GOT3 (cell line): ENCODE results near the gene MMRN1.

ENCODE experiments used
- DNase-seq: peaks from one replicate; lab custom pipeline; 2025; ENCODE audit warnings: mixed read lengths; lab: John Stamatoyannopoulos, UW

Gene MMRN1, protein sequence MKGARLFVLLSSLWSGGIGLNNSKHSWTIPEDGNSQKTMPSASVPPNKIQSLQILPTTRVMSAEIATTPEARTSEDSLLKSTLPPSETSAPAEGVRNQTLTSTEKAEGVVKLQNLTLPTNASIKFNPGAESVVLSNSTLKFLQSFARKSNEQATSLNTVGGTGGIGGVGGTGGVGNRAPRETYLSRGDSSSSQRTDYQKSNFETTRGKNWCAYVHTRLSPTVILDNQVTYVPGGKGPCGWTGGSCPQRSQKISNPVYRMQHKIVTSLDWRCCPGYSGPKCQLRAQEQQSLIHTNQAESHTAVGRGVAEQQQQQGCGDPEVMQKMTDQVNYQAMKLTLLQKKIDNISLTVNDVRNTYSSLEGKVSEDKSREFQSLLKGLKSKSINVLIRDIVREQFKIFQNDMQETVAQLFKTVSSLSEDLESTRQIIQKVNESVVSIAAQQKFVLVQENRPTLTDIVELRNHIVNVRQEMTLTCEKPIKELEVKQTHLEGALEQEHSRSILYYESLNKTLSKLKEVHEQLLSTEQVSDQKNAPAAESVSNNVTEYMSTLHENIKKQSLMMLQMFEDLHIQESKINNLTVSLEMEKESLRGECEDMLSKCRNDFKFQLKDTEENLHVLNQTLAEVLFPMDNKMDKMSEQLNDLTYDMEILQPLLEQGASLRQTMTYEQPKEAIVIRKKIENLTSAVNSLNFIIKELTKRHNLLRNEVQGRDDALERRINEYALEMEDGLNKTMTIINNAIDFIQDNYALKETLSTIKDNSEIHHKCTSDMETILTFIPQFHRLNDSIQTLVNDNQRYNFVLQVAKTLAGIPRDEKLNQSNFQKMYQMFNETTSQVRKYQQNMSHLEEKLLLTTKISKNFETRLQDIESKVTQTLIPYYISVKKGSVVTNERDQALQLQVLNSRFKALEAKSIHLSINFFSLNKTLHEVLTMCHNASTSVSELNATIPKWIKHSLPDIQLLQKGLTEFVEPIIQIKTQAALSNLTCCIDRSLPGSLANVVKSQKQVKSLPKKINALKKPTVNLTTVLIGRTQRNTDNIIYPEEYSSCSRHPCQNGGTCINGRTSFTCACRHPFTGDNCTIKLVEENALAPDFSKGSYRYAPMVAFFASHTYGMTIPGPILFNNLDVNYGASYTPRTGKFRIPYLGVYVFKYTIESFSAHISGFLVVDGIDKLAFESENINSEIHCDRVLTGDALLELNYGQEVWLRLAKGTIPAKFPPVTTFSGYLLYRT

DNA sequence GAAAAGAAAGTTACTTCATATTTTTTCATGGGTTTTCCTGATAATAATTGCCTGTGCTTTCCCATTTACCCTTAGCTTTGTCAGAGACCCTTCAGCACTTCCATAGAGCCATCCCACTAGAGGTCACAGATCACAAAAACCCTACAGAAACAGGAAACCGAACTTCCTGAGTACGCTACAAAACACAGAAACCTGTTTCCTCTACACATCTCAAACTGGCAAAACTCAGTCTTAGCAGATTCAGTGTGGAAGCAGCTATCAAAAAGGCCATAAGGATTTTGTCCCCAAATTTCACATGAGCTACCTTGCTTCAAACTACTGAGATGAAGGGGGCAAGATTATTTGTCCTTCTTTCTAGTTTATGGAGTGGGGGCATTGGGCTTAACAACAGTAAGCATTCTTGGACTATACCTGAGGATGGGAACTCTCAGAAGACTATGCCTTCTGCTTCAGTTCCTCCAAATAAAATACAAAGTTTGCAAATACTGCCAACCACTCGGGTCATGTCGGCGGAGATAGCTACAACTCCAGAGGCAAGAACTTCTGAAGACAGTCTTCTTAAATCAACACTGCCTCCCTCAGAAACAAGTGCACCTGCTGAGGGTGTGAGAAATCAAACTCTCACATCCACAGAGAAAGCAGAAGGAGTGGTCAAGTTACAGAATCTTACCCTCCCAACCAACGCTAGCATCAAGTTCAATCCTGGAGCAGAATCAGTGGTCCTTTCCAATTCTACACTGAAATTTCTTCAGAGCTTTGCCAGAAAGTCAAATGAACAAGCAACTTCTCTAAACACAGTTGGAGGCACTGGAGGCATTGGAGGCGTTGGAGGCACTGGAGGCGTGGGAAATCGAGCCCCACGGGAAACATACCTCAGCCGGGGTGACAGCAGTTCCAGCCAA lies at the start of gene MMRN1:
Gene MMRN1, plus strand, starts transcription at position 206 of the 902 bp plus-strand sequence. Its CDS starts 118 bp downstream, at position 324.
- no peak for DNase-seq

DNA sequence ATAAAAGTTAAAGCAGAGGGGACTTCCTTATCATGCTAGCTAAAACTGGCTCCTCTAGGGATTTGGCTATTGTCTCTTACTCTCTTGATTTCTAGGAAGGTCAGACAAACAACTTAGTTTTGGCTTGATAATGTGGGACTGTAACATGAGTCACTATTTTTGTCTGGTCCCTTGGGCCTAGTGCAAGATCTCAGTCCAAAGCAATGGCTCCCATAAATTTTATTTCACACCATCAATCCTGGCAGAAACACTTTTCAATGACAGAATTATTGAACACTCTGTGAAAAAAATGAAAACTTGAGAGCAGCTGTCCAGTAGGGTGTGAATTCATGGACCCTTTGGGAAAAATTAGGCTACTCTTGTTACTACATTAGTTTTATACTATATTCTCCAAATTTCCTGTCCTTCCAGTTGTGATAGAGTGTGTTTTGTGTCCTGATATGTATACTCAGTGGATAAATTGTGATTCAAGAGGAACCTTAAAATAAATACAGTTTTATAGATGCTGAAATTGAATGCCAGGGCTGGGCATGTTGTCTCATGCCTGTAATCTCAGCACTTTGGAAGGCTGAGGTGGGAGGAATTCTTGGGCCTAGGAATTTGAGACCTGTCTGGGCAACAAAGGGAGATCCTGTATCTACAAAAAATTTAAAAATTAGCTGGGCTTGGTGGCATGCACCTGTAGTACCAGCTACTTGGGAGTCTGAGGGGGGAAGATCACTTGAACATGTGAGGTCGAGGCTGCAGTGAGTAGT lies 46.9 kb upstream of the MMRN1 start:
- DNase-seq = no peak

DNA sequence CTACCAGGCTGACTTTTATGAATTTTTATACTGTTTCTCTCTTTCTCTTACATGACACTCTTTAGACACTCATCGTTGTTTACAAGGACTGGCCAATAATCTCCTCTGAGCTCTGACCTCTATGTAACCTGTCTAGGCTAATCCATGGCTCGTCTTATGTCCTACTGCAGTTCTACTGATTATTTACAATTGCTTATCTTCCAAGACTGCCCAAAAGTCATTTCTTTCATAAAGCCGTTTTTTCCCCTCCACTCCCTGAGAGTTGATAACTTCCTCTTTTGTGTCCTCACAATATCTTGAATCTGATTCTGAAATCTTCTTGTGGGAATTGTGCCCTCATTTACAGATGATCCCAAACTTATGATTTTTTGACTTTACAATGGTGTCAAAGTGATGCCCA lies 39.4 kb upstream of the MMRN1 start:
- no peak for DNase-seq

DNA sequence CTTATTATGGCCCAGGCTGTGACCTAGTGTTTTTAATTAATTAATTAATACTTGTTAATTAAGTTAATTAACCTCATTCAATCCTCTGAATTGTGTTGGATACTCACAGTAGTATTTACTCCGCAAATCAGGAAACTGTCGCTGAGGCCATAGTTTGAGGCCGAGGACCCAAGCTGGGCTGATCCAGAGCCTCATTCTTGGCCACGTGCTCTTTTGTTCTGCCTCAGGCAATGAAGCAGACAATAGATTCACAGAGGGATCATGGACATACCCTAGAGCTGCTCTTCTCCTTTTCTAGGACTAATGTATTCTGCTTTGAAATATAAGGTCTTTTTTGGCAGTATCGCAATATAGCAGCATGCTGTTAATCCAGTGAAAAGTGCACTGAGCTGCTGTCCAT lies 33.7 kb upstream of the MMRN1 start:
- DNase-seq = no peak

DNA sequence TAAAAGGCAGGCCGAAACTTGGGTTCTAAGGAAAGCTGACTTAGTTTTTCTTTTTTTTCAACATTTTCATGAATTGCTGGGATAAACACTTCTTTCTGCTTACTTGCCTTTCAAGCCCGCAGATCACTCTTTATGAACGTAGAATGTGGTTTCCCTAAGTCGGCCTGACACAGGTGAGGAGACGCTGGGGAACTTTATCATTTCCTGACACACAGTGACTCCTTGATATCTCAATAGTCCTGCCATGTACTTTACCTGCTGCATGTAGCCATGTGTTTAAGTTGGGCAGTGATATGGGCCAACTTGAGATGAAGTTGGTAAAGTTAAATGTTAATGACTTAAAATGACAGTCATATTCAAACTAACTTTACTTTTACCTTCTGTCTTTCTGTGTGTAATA lies 31.1 kb upstream of the MMRN1 start:
- no peak for DNase-seq

DNA sequence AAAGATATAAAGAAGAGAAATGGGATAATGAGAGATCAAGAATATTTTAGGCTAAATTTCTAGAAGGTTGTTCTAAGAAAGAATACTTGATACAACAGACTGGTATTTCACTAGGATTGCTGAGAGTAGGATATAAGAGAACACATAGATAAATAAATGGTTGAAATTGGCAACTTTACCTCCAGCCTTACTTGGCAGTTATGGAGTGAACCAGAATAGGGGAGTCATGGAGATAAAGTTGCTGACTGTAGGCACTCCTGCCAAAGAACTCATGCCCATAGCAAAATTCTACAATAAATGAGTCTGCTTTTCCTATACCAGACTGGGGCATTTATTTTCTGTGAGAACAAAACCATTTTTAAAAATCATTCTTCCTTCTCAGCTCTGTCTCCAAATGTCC lies 26.4 kb upstream of the MMRN1 start:
- DNase-seq = no peak

DNA sequence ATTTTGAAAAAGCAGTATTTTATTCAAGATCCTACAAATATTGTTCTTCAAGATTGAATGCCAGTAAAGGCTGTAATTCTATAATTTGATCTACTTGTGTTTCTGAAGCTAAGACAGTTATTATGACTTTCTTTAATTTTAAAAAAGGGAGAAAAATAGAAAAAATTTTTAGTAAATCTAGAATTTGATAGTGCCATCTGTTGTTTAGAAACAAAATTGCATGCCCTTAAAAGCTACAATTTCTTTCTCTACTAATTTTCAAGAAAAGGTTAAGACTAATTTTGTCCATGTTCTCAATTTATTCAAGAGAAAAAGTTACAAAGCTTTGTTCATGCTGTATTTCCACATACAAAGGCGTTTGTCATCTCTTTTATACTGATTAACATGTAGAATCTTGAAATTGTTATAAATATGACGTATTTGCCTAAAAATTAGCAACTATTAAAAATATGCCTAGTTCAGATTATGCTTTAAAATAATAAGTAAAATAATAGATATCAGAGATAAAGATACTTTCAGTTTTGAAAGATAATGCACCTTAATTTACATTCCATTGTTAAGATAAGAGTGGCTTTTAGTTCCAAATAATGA lies 25.6 kb upstream of the MMRN1 start:
- no peak for DNase-seq

DNA sequence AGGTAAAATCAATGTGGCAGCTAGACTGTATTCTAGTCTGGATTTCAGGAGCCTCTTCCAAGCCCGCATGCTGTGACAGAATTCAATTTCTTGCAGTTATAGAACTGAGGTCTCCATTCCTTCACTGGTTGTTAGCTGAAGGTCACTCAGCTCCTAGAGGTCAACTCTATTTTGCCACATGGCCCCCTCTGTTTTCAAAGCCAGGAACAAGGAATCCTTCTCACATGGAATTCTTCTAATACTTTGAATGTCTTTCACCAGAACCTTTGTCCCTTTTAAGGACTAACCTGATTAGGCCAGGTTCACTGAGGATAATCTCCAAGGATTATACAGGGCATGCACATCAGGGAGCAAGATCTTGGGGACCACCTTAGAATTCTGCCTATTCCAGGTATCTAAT lies 23.4 kb upstream of the MMRN1 start:
- DNase-seq = no peak

DNA sequence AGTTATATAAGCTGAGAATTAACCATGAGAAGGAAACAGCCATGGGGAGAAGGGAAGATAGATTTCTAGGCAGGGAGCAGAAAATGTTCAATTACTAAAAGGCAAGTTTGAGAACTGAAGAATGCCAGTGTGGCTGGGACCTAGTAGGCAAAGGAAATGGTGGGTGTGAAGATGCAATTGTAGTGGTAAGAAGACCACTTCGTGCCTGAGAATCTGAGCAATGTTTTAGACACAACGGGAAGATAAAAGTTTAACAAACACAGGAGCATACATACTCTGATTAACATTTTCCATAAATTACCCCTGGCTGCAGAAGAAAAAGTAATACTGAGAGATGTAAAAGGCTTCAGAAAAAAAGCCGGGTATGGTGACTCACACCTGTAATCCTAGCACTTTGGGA lies 18.1 kb upstream of the MMRN1 start:
- no peak for DNase-seq

DNA sequence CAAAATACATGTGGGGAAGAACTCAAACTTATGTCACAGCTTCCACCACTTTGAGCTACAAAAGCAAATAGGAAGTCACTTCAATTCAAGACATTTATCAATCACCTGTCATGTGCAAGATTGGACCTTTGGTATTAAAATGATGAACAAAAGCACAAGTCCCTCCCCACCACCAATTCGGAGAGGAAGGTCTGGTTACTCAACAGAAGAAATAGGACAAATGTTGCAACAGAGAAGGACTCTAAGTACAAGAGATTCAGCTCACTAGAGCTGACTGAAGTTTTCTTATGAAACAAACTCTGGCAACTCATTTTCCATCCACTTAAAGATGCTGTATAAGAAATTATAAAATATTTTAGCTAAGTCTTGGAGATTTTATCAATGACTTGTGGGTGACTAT lies 16.0 kb upstream of the MMRN1 start:
- no peak for DNase-seq

DNA sequence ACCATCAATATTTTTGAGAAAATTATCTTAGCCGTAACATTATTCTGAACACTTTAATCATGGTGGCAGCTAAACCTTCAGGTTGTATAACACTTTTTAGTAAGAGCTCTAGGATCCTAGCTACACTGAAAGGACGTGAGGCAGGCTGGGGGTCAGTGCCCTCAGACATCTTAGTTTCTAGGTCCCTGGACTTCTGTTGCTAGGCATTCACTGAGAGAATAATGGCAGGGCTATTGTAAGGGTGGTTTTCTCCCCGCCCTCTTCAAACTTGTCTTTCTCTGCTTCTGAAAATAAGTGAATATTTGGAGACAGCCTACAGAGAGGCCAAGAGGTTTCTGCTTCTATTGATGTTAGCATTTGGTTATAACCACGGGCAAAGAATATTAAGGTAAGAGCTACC lies 15.4 kb upstream of the MMRN1 start:
- DNase-seq = no peak

DNA sequence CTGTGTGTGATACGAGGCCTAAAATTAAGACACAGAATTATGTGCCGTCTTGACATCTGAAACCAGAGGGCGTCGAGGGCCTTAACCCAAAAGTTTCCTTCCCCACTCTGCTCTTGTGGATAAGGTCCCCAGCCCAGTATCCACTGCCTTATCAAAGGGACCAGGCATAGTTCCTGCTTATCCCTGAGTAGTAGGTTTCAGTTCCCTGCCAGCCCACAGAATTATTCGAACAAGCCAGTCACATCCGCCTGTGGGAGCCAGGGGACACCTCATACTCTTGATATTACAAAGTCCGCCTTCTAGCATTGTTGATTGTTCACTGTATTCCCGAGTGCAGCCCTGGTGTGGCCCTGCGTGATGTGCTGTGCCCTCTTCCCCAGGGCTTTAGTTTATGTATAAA lies 5.4 kb upstream of the MMRN1 start:
- DNase-seq = no peak

DNA sequence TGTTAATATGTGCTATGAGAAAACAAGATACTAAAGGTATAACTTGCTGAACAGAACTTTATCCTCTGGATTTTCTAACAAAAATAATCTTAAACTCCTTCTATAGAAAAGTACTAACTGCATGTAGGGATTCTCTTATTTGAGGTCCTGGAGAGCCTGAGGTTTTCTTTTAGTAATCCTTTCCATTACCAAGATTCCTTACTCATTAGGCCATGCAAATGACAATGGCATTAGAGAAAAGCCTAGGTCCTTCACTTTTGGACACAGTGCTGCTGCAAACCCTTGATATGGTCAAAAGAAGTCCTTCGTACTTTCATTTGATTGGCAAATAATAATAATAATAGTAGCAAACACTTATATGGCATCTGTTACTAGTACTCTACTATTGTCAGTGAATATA lies 3.2 kb downstream of the MMRN1 start:
- no peak for DNase-seq

DNA sequence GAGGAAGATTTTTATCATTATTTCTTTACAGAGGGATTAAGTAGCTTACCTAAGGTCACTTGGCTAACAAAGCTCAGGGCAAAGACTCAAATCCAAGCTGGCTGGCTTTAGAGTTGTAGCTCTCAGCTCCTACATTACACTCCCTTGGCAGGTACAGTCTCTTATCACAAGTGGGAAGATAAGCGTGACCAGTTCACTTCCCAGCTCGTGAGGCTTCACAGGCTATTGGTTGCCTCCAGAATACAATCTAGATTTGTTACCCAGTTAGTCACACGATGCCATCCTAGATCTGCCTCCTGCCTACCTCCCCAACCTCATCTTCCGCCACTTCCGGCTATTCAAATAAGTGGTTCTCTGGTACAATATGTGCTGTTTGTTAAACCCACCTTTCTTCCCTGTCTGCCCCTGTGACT lies 3.7 kb downstream of the MMRN1 start:
- DNase-seq = no peak

DNA sequence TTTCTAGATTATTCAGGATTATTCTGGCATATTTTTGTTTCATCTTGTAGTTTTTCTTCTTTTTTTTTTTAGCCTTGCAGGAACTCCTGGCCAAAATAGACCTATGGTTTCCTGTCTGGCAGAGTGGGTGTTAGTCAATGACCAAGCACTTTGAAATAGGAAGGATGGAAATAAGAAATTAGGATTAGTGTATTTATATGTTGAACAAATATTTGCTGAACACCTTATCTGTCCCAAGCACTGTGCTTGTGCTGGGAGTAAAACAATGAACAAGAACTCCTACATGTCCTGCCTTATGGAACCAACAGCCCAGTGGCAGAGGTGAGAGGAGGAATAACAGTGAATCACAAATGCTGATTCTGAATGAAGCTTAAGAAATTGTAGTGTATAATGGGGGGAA lies 4.5 kb downstream of the MMRN1 start:
- DNase-seq = no peak

DNA sequence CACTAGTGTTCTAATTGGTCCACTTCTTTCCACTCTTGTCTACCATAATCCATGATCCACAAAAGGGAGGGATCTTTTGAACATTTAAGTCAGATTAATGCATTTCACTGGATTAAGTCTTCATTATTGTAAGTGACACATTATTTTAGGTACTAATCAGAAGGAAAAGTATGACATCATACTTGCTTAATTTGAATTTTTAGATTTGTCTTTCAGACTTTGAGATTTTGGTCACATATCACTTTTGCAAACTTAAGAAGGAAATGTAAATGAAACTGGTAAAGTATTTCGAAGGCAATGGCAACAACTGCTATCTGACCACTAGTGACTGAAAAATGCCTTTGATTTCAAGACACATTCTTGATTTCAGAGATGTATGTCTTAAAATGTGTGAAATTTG lies 5.2 kb downstream of the MMRN1 start:
- DNase-seq = no peak

DNA sequence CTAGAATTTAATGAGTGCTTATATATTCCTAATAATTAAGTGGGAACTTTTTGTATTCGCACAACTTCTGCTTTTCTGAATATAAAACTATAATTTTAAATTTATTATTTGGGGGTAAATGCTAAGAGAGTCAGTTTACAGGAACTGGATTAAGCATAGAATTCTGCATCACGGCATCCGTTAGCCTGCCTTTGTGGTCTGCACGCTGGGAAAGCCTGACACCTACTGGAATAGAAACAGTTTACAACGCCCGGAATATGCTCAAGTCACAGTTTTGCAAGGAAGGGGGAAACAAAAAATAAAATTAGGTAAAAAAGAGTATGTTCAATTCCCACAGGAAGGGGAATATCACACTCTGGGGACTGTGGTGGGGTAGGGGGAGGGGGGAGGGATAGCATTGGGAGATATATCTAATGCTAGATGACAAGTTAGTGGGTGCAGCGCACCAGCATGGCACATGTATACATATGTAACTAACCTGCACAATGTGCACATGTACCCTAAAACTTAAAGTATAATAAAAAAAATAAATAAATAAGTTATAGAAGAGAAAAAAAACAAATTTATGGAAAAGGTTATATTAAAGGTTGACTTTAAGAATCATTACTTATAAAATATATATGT lies 7.3 kb downstream of the MMRN1 start:
- DNase-seq = peak; percentile 3

DNA sequence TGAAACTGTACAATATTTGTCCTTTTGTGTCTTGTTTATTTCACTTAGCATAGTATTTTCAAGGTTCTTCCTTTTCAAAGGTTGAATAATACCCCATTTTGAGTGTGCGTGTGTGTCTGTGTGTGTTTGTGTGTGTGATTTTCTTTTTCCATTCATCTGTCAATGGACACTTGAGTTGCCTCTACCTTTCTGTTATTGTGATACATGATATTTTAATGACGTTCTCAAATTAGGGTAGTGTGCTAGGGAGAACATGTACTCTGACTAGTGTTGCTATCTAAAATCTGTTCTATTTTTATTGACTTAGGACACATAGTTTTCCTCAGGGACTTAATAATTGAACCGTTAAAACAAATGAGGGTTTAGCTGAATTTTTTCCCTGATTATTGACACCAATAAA lies 9.9 kb downstream of the MMRN1 start:
- no peak for DNase-seq

DNA sequence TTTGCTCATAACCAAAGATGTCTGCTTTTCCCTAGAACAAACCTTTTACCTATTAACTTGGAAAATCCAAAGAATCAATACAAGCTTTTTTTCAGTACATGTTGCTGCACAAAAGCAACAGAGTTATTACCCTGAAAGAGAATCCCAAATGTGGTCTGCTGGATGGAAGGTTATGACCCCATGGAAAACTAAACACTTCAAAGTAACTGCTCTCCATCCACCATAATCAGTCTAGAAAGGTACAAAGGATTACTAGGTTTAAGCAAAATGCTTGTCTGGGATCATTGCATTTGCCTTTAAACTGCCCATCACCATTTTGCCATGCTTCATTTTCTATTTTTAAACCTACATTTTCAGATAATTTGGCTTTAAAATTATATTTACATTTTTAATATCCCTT lies 11.7 kb downstream of the MMRN1 start:
- no peak for DNase-seq
